Breast epithelium (tissue), 4 donors: ENCODE measurements around the gene KIF5A. TPM values are rescaled to one million over a fixed set of nuclear protein-coding genes. Genes with fewer than 3 reads are reported as not detected.

Experiments
- DNase-seq, 2 donors: peaks; one replicate each; pipeline ENCODE4 v3.0.0-alpha.2; 2019; ENCODE audit warnings: low spot score in 2 of 2
- H3K27ac ChIP-seq, 2 donors: fragments of 200-600 bp; sonication (generic) in 1 of 2; one replicate each; pipeline ENCODE4 v1.5.1; 2016 to 2019; ENCODE audit warnings: mild to moderate bottlenecking in 1 of 2
- H3K27me3 ChIP-seq, 2 donors: fragments of 200-600 bp; sonication (generic) in 1 of 2; one replicate each; pipeline versions ENCODE4 v1.5.1 to v1.6.0; 2017 to 2019; ENCODE audit warnings: control low read depth in 1 of 2, mild to moderate bottlenecking in 1 of 2
- H3K36me3 ChIP-seq: fragments of 200-600 bp; one replicate; pipeline ENCODE4 v1.5.1; 2019
- H3K4me1 ChIP-seq, 2 donors: fragments of 200-600 bp; sonication (generic); one replicate each; pipeline ENCODE4 v1.5.1; 2016 to 2019; ENCODE audit warnings: control low read depth in 1 of 2
- H3K4me3 ChIP-seq, 3 donors: fragments of 200-600 bp; sonication (generic); 1 replicate in 2 of 3; 2 replicates in 1 of 3; pipeline ENCODE4 v1.5.1; 2016 to 2019; ENCODE audit warnings: mild to moderate bottlenecking in 3 of 3, moderate library complexity in 2 of 3
- H3K9me3 ChIP-seq, 2 donors: fragments of 200-600 bp; sonication (generic) in 1 of 2; one replicate each; pipeline ENCODE4 v1.5.1; 2016 to 2019; ENCODE audit warnings: control low read depth in 1 of 2
- CTCF ChIP-seq, 3 donors: fragments of 450-650 bp; IDR thresholded peaks; one replicate each; pipeline ENCODE4 v1.5.1; 2016 to 2017; ENCODE audit warnings: antibody characterized with exemption in 3 of 3, mild to moderate bottlenecking in 3 of 3, moderate library complexity in 3 of 3
- POLR2A ChIP-seq: fragments of 450-650 bp; IDR thresholded peaks from one replicate; pipeline ENCODE4 v1.6.1; 2016; ENCODE audit warnings: antibody characterized with exemption, mild to moderate bottlenecking, moderate library complexity
- POLR2AphosphoS5 ChIP-seq, 3 donors: sonication (generic); formaldehyde crosslinking; IDR thresholded peaks; one replicate each; pipeline ENCODE4 v1.6.1; 2017; ENCODE audit warnings: antibody characterized with exemption in 3 of 3
- intact Hi-C: fragments of 100-400 bp; cut with DNase I; formaldehyde crosslinking; loops from one replicate; pipeline ENCODE4 v1.15.1; 2023; ENCODE audit warnings: low total_unique reads
- total RNA-seq, 3 donors: library from RNA; depleted of rRNA; stranded (reverse); fragments of >200 nt; gene quantifications; one replicate each; pipeline ENCODE4 v1.1.0, GENCODE V29; 2016

KIF5A gene
- total RNA-seq, 3 donors from 2014 or later: 0.98 to 1.2 TPM; not detected in 1

GRCh38 chr12:57629897-57630471 lies 80.1 kb downstream of the KIF5A start:
- Histone ChIP-seq H3K4me1 (peaks cover 4 to 10% of the 10 kb centered on the region in 2 donors), H3K4me3 (no peak overlapping the region), H3K9me3 (no peaks in the 10 kb centered on the region), H3K27ac (no peak overlapping the region), H3K27me3 (peaks cover 0 to 17% of the 10 kb centered on the region in 2 donors), H3K36me3 (no peaks in the 10 kb centered on the region)
- peak in 1 of 2 donors; percentile 7 for DNase-seq
- no peak for TF ChIP-seq CTCF (IDR thresholded peaks at IDR 0.05)
- no peak for TF ChIP-seq POLR2A
- TF ChIP-seq POLR2AphosphoS5 (IDR thresholded peaks at IDR 0.05): no peak
- intact Hi-C loops: no loop called here

- H3K4me3 ChIP-seq: no peak overlapping the region
- TF ChIP-seq POLR2AphosphoS5 (IDR thresholded peaks at IDR 0.05) (no peak), CTCF (IDR thresholded peaks at IDR 0.05) (no peak), POLR2A (no peak)
- DNase-seq: peak in 1 of 2 donors; percentile 7
- H3K27ac ChIP-seq: no peak overlapping the region
- H3K4me1 ChIP-seq: peaks cover 4 to 10% of the 10 kb centered on the region in 2 donors
- H3K9me3 ChIP-seq: no peaks in the 10 kb centered on the region
- intact Hi-C loops: no loop called here
- peaks cover 0 to 17% of the 10 kb centered on the region in 2 donors for H3K27me3 ChIP-seq
- no peaks in the 10 kb centered on the region for H3K36me3 ChIP-seq
Observed at GRCh38 chr12:57630891-57631433, 81.1 kb downstream of the KIF5A start.

- Histone ChIP-seq H3K27me3 (peaks cover 0 to 13% of the 10 kb centered on the region in 2 donors), H3K36me3 (no peaks in the 10 kb centered on the region), H3K9me3 (no peaks in the 10 kb centered on the region), H3K27ac (no peak overlapping the region), H3K4me3 (peak overlapping the region; percentile 39 to 81 (median 55)), H3K4me1 (peaks cover 4 to 10% of the 10 kb centered on the region in 2 donors)
- DNase-seq: peak in 1 of 2 donors; percentile 15
- TF ChIP-seq POLR2A (no peak), POLR2AphosphoS5 (IDR thresholded peaks at IDR 0.05) (no peak), CTCF (IDR thresholded peaks at IDR 0.05) (no peak)
- intact Hi-C loops: no loop called here
Observed at GRCh38 chr12:57631566-57632072, 81.8 kb downstream of the KIF5A start.

- no peak overlapping the region for H3K27ac ChIP-seq
Observed at GRCh38 chr12:57632073-57632957, 82.5 kb downstream of the KIF5A start.

More at GRCh38 chr12:57632073-57632957, 82.5 kb downstream of the KIF5A start:
- TF ChIP-seq POLR2A: no peak
- TF ChIP-seq CTCF (IDR thresholded peaks at IDR 0.05): no peak
- no peak for TF ChIP-seq POLR2AphosphoS5 (IDR thresholded peaks at IDR 0.05)
- no peaks in the 10 kb centered on the region for H3K36me3 ChIP-seq
- H3K27me3 ChIP-seq: peaks cover 0 to 11% of the 10 kb centered on the region in 2 donors
- peak overlapping the region; percentile 39 to 81 (median 55) for H3K4me3 ChIP-seq
- no peaks in the 10 kb centered on the region for H3K9me3 ChIP-seq
- peaks cover 4 to 10% of the 10 kb centered on the region in 2 donors for H3K4me1 ChIP-seq
- intact Hi-C loops: no loop called here
- DNase-seq: peak in 1 of 2 donors; percentile 17
